Fibroblast of villous mesenchyme (primary cell): Measurements from ENCODE around the gene DPM2. TPM values are rescaled to one million over a fixed set of nuclear protein-coding genes. Genes with fewer than 3 reads are reported as not detected.

ENCODE experiments used
- DNase-seq: peaks from one replicate; pipeline ENCODE4 v3.0.0-alpha.2; 2010; ENCODE audit warnings: low read depth
- H3K4me3 ChIP-seq: 2 replicates; pipeline ENCODE4 v1.5.1; 2011; ENCODE audit warnings: low read depth, mild to moderate bottlenecking, low read length
- total RNA-seq: library from RNA; depleted of rRNA; stranded (reverse); fragments of >200 nt; gene quantifications from 2 replicates; pipeline ENCODE4 v1.2.3, GENCODE V29; 2012
- TF ChIP-seq, protein P1 (sequence below): IDR thresholded peaks from 2 replicates; pipeline ENCODE4 v1.5.1; 2012; ENCODE audit warnings: low read depth, mild to moderate bottlenecking, low read length; ENCODE audit not compliant: insufficient read depth

DPM2 gene
- total RNA-seq, 1 donor, result 11.2 TPM

DNA sequence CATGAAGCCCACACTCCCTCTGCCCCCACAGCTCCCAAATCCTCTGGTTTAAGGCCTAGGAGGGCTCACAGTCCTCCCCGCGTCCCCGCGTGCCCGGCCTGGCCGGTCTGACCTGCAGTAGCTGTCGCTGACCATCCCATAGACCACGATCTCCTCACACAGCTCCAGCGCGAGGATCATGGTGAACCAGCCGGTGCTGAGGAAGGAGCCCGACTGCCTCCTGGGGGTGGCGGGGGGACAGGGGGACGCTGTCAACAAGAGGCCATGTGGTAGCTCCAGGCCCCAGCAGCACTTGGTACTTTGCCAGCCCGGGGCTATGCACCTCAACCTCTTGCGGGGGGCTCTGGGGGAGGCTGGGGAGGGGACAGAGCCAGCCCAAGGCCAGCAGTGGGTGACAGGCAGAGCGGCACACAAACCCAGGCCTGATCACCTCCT, 27.8 kb downstream of the DPM2 start:
- H3K4me3 ChIP-seq, result no peak overlapping the region
- TF ChIP-seq, protein P1, sequence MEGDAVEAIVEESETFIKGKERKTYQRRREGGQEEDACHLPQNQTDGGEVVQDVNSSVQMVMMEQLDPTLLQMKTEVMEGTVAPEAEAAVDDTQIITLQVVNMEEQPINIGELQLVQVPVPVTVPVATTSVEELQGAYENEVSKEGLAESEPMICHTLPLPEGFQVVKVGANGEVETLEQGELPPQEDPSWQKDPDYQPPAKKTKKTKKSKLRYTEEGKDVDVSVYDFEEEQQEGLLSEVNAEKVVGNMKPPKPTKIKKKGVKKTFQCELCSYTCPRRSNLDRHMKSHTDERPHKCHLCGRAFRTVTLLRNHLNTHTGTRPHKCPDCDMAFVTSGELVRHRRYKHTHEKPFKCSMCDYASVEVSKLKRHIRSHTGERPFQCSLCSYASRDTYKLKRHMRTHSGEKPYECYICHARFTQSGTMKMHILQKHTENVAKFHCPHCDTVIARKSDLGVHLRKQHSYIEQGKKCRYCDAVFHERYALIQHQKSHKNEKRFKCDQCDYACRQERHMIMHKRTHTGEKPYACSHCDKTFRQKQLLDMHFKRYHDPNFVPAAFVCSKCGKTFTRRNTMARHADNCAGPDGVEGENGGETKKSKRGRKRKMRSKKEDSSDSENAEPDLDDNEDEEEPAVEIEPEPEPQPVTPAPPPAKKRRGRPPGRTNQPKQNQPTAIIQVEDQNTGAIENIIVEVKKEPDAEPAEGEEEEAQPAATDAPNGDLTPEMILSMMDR, result no peak
- DNase-seq, result no peak

DNA sequence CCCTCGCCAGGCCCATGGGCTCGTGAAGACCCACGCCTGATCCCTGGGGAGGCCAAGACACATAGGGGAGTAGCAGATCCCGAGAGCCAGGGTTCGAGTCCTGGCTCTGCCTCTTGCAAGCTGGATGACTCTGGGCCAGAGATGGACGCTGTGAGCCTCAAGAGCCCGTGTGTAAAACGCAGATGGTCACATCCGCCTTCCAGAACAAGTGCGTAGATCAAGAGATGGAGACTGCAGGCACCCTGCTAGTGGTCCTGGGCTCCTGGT, 29.1 kb downstream of the DPM2 start:
- H3K4me3 ChIP-seq, result no peak overlapping the region
- TF ChIP-seq, protein P1, result no peak
- no peak for DNase-seq

DNA sequence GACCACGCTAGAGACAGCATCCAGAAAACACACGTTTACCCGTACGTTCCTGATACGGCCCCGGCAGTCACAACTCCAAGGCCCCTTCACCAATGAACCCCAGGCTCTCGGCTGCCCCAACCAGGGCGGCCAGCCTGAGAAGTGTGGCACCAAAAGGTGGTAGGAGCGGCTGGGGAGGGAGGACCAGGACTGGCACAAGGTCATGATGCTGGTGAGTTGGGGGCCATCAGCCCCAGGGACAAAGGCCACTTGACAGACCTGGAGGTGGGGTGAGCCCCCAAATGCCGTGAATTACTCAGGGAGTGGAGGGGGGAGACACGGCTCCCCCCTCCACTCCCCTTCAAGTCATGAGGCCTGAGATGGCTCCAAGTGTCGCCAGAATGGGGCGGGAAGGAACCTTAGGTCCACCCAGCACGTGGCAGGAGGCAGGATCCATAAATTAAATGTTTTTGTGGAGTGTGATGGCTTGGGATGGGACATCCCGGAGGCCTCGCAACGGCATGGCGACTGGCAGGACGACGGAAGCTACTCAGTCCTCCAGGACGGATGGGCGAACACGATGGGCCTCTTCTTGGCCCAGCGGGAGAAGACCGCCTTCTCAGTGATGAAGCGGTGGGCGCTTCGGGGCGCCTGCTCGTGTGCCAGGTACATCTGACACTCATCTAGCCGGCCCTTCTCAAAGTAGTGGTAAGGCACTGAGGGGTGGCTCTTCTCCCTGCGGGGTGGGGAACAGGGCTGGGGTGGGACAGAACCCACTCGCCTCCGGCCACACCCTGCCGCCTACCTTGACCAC, 29.6 kb downstream of the DPM2 start:
- no peak overlapping the region for H3K4me3 ChIP-seq
- TF ChIP-seq, protein P1, result no peak

DNA sequence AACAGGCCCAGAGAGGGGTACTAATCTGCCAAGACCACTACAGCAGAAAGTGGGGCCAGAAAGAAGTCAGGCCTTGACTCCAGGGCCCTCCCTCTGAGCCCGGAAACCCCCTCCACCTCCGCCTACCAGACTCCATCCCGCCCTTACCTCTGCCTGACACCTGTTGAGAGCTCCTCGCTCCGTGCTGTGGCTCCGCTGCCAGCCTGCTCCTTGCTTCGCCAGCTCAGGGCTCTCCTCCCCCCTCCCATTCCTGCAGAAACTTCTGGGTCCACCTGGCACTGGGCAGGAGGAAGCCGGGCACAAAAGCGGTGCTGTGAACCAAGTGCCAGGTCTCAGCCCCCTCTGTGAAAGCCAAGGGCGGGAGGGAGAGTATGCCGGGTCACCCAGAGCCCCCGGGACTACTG, 31.9 kb downstream of the DPM2 start:
- TF ChIP-seq, protein P1, result no peak
- DNase-seq, result no peak
- no peak overlapping the region for H3K4me3 ChIP-seq

More for the DNA sequence above, 29.6 kb downstream of the DPM2 start:
- no peak for DNase-seq

DNA sequence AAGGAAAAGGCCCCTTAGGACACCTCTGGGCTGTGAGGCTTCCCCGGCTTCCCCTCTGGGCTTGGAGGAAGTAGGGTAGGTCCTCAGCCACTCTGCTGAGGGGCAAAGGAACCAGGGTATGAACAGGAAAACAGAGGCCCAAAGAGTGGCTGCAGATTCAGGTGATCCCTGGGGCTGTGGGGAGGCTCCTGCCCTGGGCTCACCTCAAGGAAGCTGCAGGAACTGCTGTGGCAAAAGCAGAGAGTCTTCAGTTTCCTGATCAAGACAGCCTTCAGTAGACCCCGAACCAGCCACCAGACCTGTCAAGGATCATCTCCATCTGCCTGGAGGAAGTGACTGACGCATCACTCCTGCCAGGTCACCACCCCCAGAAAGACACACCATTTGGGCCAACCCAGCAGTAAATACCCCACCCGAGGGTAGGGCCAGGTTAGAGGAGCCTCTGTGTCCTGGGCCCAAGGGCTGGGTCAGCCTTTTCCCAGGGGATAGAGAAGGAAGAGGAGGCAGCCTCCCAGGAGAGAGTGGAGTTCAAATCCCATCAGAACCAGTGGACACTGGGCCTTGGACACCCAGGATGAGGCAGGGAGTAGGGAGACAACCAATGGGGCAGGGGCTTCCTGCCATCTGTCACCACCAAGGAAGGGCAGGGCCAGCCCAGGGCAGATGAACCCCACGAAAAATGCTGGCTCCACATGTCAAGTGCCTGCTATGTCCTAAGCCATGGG, 32.5 kb downstream of the DPM2 start:
- TF ChIP-seq, protein P1, result no peak
- H3K4me3 ChIP-seq, result no peak overlapping the region
- DNase-seq, result no peak

DNA sequence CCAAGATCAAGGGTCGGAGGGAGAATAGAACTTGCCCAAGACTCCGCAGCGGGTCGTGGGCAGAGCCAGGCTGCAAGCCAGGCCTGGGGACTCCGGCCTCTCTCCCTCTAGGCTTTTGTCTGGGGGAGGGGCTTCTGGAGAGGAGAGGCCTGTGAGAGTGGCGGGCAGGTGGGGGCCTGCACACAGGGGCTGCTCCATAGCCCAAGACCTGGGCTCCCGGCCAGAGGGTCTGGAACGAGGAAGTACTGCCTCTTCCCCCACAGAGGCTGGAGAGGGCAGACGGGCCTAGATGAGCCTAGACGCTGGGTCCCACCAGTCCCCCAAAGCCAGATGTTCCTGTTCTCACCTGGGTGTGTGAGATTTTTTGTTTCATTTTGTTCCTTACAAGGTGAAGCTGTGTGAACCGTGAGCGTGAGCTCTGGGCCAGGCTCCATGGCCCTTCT, 33.1 kb downstream of the DPM2 start:
- H3K4me3 ChIP-seq, result no peak overlapping the region
- TF ChIP-seq, protein P1, result no peak
- DNase-seq, result no peak
